Measurements from ENCODE around the gene TGIF1. TPM values are rescaled to one million over a fixed set of nuclear protein-coding genes. Genes with fewer than 3 reads are reported as not detected.

Gene TGIF1
- total RNA-seq, 1 experiment from 2014 or later = 41.9 TPM

Other genes starting within 250 kb of the TGIF1 start
- gene MYOM1, start 230.2 kb upstream of the TGIF1 start, total RNA-seq (2014; rRNA removed; shearing (Covaris generic)) = not detected in 2 replicates
- gene MYL12A, start 202.4 kb upstream of the TGIF1 start, total RNA-seq (2014; rRNA removed; shearing (Covaris generic)) = 1,425 and 1,642 TPM in 2 replicates
- gene MYL12B, start 188.0 kb upstream of the TGIF1 start, total RNA-seq (2014; rRNA removed; shearing (Covaris generic)) = 561 and 830 TPM in 2 replicates

Data from SJSA1 (cell line).